ENCODE results near the gene PROX2. TPM values are rescaled to one million over a fixed set of nuclear protein-coding genes. Genes with fewer than 3 reads are reported as not detected.

The PROX2 gene
- total and polyA plus RNA-seq, 2 donors (not counting 3 experiments of a cell fraction or from before 2014, with no cell fraction given) = 0.01 TPM; not detected in 1

DNA sequence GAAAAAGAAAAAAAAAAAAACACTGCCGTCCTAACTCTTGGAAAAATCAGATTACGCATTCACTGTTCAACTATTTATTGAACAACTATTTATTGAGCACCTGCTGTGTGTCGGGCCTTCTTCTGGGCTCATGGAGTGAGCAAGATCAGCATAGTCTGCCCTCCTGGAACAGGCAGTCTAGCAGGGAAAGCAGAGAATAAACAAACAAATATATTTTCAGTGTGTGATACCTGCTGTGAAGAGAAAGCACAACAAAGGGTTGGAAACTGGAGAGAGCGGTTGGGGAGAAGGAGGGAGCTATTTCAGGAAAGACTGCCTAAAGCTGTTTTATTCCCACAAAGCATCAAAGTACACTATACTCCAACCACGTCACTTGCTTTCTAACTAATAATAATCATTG lies 10.8 kb downstream of the PROX2 start:
- Histone ChIP-seq H2AFZ (ENCODE audit: low read depth, low read length) (no peak overlapping the region), H3K79me2 (ENCODE audit: control insufficient read depth, insufficient read depth, low read length) (no peaks in the 10 kb centered on the region), H3K4me2 (ENCODE audit: insufficient read depth, low read length) (no peak overlapping the region), H3K27me3 (ENCODE audit: control insufficient read depth in 2 of 2, insufficient read depth in 2 of 2, low read length in 2 of 2) (peaks cover 5 to 9% of the 10 kb centered on the region in 2 experiments), H4K20me1 (replicated peaks; ENCODE audit: control insufficient read depth, extremely low read depth, insufficient read depth, low read length) (no peaks in the 10 kb centered on the region), H3K27ac (ENCODE audit: insufficient read depth, low read depth, low read length) (no peak overlapping the region), H3K9me1 (replicated peaks; ENCODE audit: control insufficient read depth, extremely low read depth, insufficient read depth, low read length) (no peaks in the 10 kb centered on the region), H3K9ac (replicated peaks; ENCODE audit: extremely low read depth, insufficient read depth, low read length) (no peak overlapping the region), H3K4me3 (replicated peaks in 1 of 3; ENCODE audit: insufficient read depth in 1 of 3, low read depth in 1 of 3, low read length in 3 of 3) (no peak overlapping the region), H3K4me1 (ENCODE audit: control insufficient read depth, extremely low read depth, insufficient read depth, low read length) (no peaks in the 10 kb centered on the region), H3K9me3 (replicated peaks; ENCODE audit: control insufficient read depth, insufficient read depth, low read length) (no peaks in the 10 kb centered on the region), H3K36me3 (ENCODE audit: control insufficient read depth in 2 of 2, extremely low read depth in 1 of 2, insufficient read depth in 2 of 2, low read length in 2 of 2) (no peaks in the 10 kb centered on the region)
- dilution Hi-C loops (cut with MboI; ENCODE audit: extremely low pct_ligation_motif_present, low sequenced_read_pairs) (no loop called here), intact Hi-C loops (cut with micrococcal nuclease) (no loop called here)
- CTCF ChIA-PET = interaction anchor here (7.7 to 12.3 kb wide), 3 partner anchors 12 to 223 kb away, joined by 109 to 468 read pairs (median 245); partner anchors contain the start of genes DLST and PROX2
- no TSS peak for BruUV-seq (replicated peaks)
- POLR2A ChIA-PET = no interaction called here
- FAIRE-seq (no peak), DNase-seq (ENCODE audit: low read depth, low spot score) (no peak)
- TF ChIP-seq GATA2 (IDR thresholded peaks at IDR 0.05; ENCODE audit: insufficient read depth, insufficient read length, low read depth, low read length) (no peak), MYC (IDR thresholded peaks at IDR 0.05; ENCODE audit: low read depth, low read length) (no peak), POLR2AphosphoS5 (IDR thresholded peaks at IDR 0.05; ENCODE audit: insufficient read depth, low read depth, low read length) (no peak), FOS (IDR thresholded peaks at IDR 0.05; ENCODE audit: borderline replicate concordance, insufficient read depth, low read length) (no peak), EZH2 (IDR thresholded peaks at IDR 0.05; ENCODE audit: borderline replicate concordance, low read depth, low read length, severe bottlenecking) (no peak), POLR2A (IDR thresholded peaks at IDR 0.05; ENCODE audit: low read depth, low read length) (no peak), JUN (IDR thresholded peaks at IDR 0.05; ENCODE audit: borderline replicate concordance, insufficient read depth, insufficient read length, low read depth) (no peak)
- TF ChIP-seq, protein P1, sequence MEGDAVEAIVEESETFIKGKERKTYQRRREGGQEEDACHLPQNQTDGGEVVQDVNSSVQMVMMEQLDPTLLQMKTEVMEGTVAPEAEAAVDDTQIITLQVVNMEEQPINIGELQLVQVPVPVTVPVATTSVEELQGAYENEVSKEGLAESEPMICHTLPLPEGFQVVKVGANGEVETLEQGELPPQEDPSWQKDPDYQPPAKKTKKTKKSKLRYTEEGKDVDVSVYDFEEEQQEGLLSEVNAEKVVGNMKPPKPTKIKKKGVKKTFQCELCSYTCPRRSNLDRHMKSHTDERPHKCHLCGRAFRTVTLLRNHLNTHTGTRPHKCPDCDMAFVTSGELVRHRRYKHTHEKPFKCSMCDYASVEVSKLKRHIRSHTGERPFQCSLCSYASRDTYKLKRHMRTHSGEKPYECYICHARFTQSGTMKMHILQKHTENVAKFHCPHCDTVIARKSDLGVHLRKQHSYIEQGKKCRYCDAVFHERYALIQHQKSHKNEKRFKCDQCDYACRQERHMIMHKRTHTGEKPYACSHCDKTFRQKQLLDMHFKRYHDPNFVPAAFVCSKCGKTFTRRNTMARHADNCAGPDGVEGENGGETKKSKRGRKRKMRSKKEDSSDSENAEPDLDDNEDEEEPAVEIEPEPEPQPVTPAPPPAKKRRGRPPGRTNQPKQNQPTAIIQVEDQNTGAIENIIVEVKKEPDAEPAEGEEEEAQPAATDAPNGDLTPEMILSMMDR (IDR thresholded peaks at IDR 0.05; ENCODE audit: extremely low read depth in 1 of 2, insufficient read depth in 1 of 2, low read depth in 1 of 2, low read length in 2 of 2) = no peak
- TF ChIP-seq, protein P2, sequence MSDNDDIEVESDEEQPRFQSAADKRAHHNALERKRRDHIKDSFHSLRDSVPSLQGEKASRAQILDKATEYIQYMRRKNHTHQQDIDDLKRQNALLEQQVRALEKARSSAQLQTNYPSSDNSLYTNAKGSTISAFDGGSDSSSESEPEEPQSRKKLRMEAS (IDR thresholded peaks at IDR 0.05; ENCODE audit: insufficient read depth, insufficient read length) = no peak
